GM23248 (cell line): Measurements from ENCODE around the gene NFKB1.

ENCODE experiments used
- EZH2 ChIP-seq: fragments of 200-600 bp; sonication (generic); IDR thresholded peaks from 2 replicates; pipeline ENCODE4 v1.6.1; 2018; ENCODE audit warnings: antibody characterized with exemption, mild to moderate bottlenecking; ENCODE audit not compliant: insufficient read depth, poor library complexity, severe bottlenecking
- EZH2phosphoT487 ChIP-seq: fragments of 200-600 bp; sonication (generic); IDR thresholded peaks from 2 replicates; pipeline ENCODE4 v1.6.1; 2018; ENCODE audit warnings: antibody characterized with exemption, moderate library complexity, mild to moderate bottlenecking, low read depth; ENCODE audit not compliant: insufficient read depth

DNA sequence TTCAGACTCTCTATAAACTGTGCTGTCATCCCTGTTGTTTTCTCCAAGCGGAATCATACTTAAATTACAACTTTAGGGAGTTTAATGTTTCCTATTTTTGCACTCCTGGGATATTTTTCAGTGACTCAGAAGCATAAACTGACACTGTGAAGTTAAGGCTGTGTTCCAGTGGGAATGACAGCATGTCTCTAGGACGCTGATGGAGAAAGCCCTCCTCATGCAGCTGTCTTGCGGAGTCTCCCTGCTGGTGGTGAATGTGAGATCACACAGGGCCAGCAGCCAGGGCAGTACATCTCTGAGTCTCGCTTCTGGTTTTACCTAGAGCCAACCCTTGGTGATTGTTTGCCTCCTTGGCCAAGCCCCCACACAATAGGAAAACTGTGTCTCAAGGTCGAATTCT, 53.3 kb downstream of the NFKB1 start:
- TF ChIP-seq EZH2 (no peak), EZH2phosphoT487 (no peak)
